HepG2 (cell line): ENCODE data around the gene SOX14. TPM values are rescaled to one million over a fixed set of nuclear protein-coding genes. Genes with fewer than 3 reads are reported as not detected.

Experiments
- ATAC-seq: fragments of 200-7000 bp; cut with Tn5 transposase; 3 replicates; pipeline ENCODE4 v1.9.1; 2020; ENCODE audit warnings: mild to moderate bottlenecking, moderate library complexity
- BruUV-seq: library from RNA; stranded (reverse); fragments of 400-500 nt; replicated peaks from 2 replicates; lab custom pipeline; 2021; lab: Mats Ljungman, UMichigan
- CTCF ChIA-PET: fragments of 300-600 bp; formaldehyde crosslinking; extraction: SDS; loops from one replicate; lab custom pipeline; 2021; ENCODE audit warnings: low total read pairs, inconsistent platforms, low intra/inter-chr PET ratio; lab: Yijun Ruan, JAX
- POLR2A ChIA-PET: fragments of 350-600 bp; sonication (Branson Sonifier 250); formaldehyde crosslinking; loops from one replicate; lab custom pipeline; 2020; ENCODE audit warnings: antibody characterized with exemption, inconsistent platforms; lab: Yijun Ruan, JAX
- DNase-seq: peaks from one replicate; pipeline ENCODE4 v3.0.0-alpha.2; 2015; ENCODE audit warnings: low spot score
- FAIRE-seq: peaks from 3 replicates; lab custom pipeline; 2011; peaks lifted over from hg19 to GRCh38; lab: Jason Lieb, UNC
- H2AFZ ChIP-seq: one replicate; pipeline ENCODE4 v1.6.1; 2011; ENCODE audit warnings: low read length, inconsistent platforms
- H3K27ac ChIP-seq: fragments of 300-600 bp; 3 replicates; pipeline ENCODE4 v1.8.0; 2011; ENCODE audit warnings: mixed run types, mild to moderate bottlenecking, mixed read lengths, low read length, inconsistent platforms; ENCODE audit not compliant: insufficient read depth; ENCODE audit errors: extremely low read length
- H3K27me3 ChIP-seq, 2 experiments: fragments of 200-600 bp in 1 of 2; 2 replicates in 1 of 2; 3 replicates in 1 of 2; pipeline versions ENCODE4 v1.6.0 to v1.8.0; 2011; ENCODE audit warnings: low read length in 2 of 2, mild to moderate bottlenecking in 2 of 2, moderate library complexity in 2 of 2, inconsistent platforms in 1 of 2; ENCODE audit not compliant: insufficient read depth in 2 of 2, control insufficient read depth in 1 of 2
- H3K36me3 ChIP-seq, 2 experiments: fragments of 200-600 bp in 1 of 2; replicated peaks in 1 of 2; 2 replicates in 1 of 2; 3 replicates in 1 of 2; pipeline versions ENCODE4 v1.5.1 to v1.8.0; 2011; ENCODE audit warnings: low read length in 2 of 2, inconsistent platforms in 1 of 2; ENCODE audit not compliant: insufficient read depth in 2 of 2, control insufficient read depth in 1 of 2
- H3K4me1 ChIP-seq: 2 replicates; pipeline ENCODE4 v1.5.1; 2012; ENCODE audit warnings: low read length, inconsistent platforms; ENCODE audit not compliant: insufficient read depth
- H3K4me2 ChIP-seq: 2 replicates; pipeline ENCODE4 v1.6.0; 2011; ENCODE audit warnings: low read depth, low read length, inconsistent platforms
- H3K4me3 ChIP-seq, 3 experiments: fragments of 200-600 bp in 1 of 3; sonication (generic), shearing (Covaris generic) in 1 of 3; replicated peaks in 1 of 3; 2 replicates each; pipeline ENCODE4 v1.5.1; 2011 to 2016; ENCODE audit warnings: low read length in 3 of 3, inconsistent platforms in 2 of 3, low read depth in 2 of 3, mild to moderate bottlenecking in 2 of 3, control low read depth in 1 of 3, mixed read lengths in 1 of 3; ENCODE audit not compliant: insufficient read depth in 1 of 3
- H3K79me2 ChIP-seq: one replicate; pipeline ENCODE4 v1.6.1; 2011; ENCODE audit warnings: low read length, inconsistent platforms; ENCODE audit not compliant: insufficient read depth
- H3K9ac ChIP-seq: 2 replicates; pipeline ENCODE4 v1.6.0; 2011; ENCODE audit warnings: mild to moderate bottlenecking, low read depth, low read length, inconsistent platforms; ENCODE audit not compliant: insufficient read depth
- H3K9me3 ChIP-seq: 2 replicates; pipeline ENCODE4 v1.5.1; 2012; ENCODE audit warnings: mild to moderate bottlenecking, low read length
- H4K20me1 ChIP-seq: 2 replicates; pipeline ENCODE4 v1.6.0; 2011; ENCODE audit warnings: inconsistent platforms, mild to moderate bottlenecking, low read length, moderate library complexity; ENCODE audit not compliant: insufficient read depth
- BCL6 ChIP-seq: IDR thresholded peaks from 2 replicates; pipeline ENCODE4 v1.6.1; 2016; ENCODE audit warnings: missing genetic modification reagents, missing compliant biosample characterization
- CBX5 ChIP-seq: sonication (generic); formaldehyde crosslinking; IDR thresholded peaks from 2 replicates; pipeline ENCODE4 v1.4.0; 2020; ENCODE audit warnings: missing genetic modification reagents, borderline replicate concordance
- FOXC1 ChIP-seq: sonication (generic); formaldehyde crosslinking; IDR thresholded peaks from 2 replicates; pipeline ENCODE4 v1.8.0; 2022; ENCODE audit warnings: mild to moderate bottlenecking, missing genetic modification reagents, borderline replicate concordance
- HNF1A ChIP-seq, 2 experiments: sonication (generic) in 1 of 2; formaldehyde crosslinking in 1 of 2; IDR thresholded peaks; 2 replicates each; pipeline versions ENCODE4 v1.4.0 to v1.6.1; 2016 to 2020; ENCODE audit warnings: borderline replicate concordance in 1 of 2, low read depth in 1 of 2, mild to moderate bottlenecking in 1 of 2, missing genetic modification reagents in 1 of 2
- XBP1 ChIP-seq: sonication (generic); formaldehyde crosslinking; IDR thresholded peaks from 2 replicates; pipeline ENCODE4 v1.5.0; 2020; ENCODE audit warnings: missing genetic modification reagents
- ZFP91 ChIP-seq: sonication (generic); formaldehyde crosslinking; IDR thresholded peaks from 2 replicates; pipeline ENCODE4 v1.9.0; 2022; ENCODE audit warnings: missing genetic modification reagents, mild to moderate bottlenecking, borderline replicate concordance
- ZNF318 ChIP-seq: sonication (generic); formaldehyde crosslinking; IDR thresholded peaks from 2 replicates; pipeline ENCODE4 v1.4.0; 2020; ENCODE audit warnings: mild to moderate bottlenecking, missing genetic modification reagents
- WGBS: methylation state at CpG from one replicate; pipeline ENCODE4 v1.1.6; 2017; ENCODE audit warnings: low lambda C conversion rate; 5-methylcytosine and 5-hydroxymethylcytosine counted together
- in situ Hi-C: cut with HindIII; loops from 2 replicates; pipeline ENCODE4 v1.10.0; 2017; ENCODE audit warnings: low pct_unique_long_range_greater_than_20kb; ENCODE audit not compliant: extremely low pct_ligation_motif_present
- intact Hi-C: fragments of 100-400 bp; cut with micrococcal nuclease; formaldehyde crosslinking; loops from one replicate; pipeline ENCODE4 v1.10.0; 2022; ENCODE audit not compliant: unreplicated experiment
- polyA plus RNA-seq, 8 experiments: library from polyadenylated mRNA; depleted of rRNA in 3 of 8; stranded (reverse) in 7 of 8; unstranded in 1 of 8; fragments of >200 nt; fragmentation: Illumina TruSeq in 4 of 8; extraction: Trizol in 4 of 8; gene quantifications; 2 replicates each; pipeline versions ENCODE4 v1.2.1 to v1.2.3, GENCODE V29; 2011 to 2016; ENCODE audit warnings: low read depth in 4 of 8, missing spikeins in 1 of 8, mixed read lengths in 1 of 8; ENCODE audit not compliant: insufficient read depth in 1 of 8
- total RNA-seq, 5 experiments: library from RNA; depleted of rRNA; stranded (reverse); fragments of >200 nt; fragmentation: Illumina TruSeq; extraction: Trizol; gene quantifications; 2 replicates each; pipeline ENCODE4 v1.2.3, GENCODE V29; 2016; ENCODE audit warnings: low read depth in 1 of 5

The SOX14 gene
- total and polyA plus RNA-seq, 2 of the 13 experiments (the other 11 are each of a cell fraction or from before 2014, with no cell fraction given) = not detected

GRCh38 chr3:137815251-137815650 is 51.1 kb downstream of the SOX14 start:
- H3K36me3 ChIP-seq = no peaks in the 10 kb centered on the region
- in situ Hi-C loops (no loop called here), intact Hi-C loops (no loop called here)
- H3K27me3 ChIP-seq = peaks cover 0 to 3% of the 10 kb centered on the region in 2 experiments; a peak in 1 of 5 replicates
- no peak overlapping the region for H3K4me3 ChIP-seq
- H3K9me3 ChIP-seq = no peaks in the 10 kb centered on the region
- FAIRE-seq (no peak), ATAC-seq (no peak), DNase-seq (no peak)
- BruUV-seq = no TSS peak
- H3K79me2 ChIP-seq = no peaks in the 10 kb centered on the region
- H2AFZ ChIP-seq = no peak overlapping the region
- ChIA-PET POLR2A (no interaction called here), CTCF (no interaction called here)
- WGBS = 11% methylated on average over 4 of the region's 8 CpGs
- no peak overlapping the region for H3K4me2 ChIP-seq
- H3K27ac ChIP-seq = no peak overlapping the region
- no peaks in the 10 kb centered on the region for H3K4me1 ChIP-seq
- H4K20me1 ChIP-seq = no peaks in the 10 kb centered on the region
- no peak overlapping the region for H3K9ac ChIP-seq
- TF ChIP-seq CBX5 (CRISPR knock-in tag) (no peak), FOXC1 (CRISPR knock-in tag) (no peak), BCL6 (no peak), XBP1 (no peak), HNF1A (IDR thresholded peaks at IDR 0.05; ENCODE audit: low read depth) (no peak), HNF1A (CRISPR knock-in tag; IDR thresholded peaks at IDR 0.05; ENCODE audit: borderline replicate concordance) (no peak), ZNF318 (CRISPR knock-in tag) (no peak), ZFP91 (no peak)
